HG02973 (cell line): Measurements from ENCODE around the gene REPS1.
A peak's percentile ranks its signal among the peaks of the same experiment; 100 is the strongest.
"Not testable (repeated sequence)": the region's sequence is repeated elsewhere in the genome, so short reads cannot be mapped to it uniquely, and the experiment has no call there.

Source experiments
- ATAC-seq: cut with Tn5 transposase; IDR thresholded peaks from one replicate; pipeline ENCODE4 v1.9.1; 2021; ENCODE audit warnings: moderate library complexity; ENCODE audit not compliant: unreplicated experiment

The REPS1 gene

DNA sequence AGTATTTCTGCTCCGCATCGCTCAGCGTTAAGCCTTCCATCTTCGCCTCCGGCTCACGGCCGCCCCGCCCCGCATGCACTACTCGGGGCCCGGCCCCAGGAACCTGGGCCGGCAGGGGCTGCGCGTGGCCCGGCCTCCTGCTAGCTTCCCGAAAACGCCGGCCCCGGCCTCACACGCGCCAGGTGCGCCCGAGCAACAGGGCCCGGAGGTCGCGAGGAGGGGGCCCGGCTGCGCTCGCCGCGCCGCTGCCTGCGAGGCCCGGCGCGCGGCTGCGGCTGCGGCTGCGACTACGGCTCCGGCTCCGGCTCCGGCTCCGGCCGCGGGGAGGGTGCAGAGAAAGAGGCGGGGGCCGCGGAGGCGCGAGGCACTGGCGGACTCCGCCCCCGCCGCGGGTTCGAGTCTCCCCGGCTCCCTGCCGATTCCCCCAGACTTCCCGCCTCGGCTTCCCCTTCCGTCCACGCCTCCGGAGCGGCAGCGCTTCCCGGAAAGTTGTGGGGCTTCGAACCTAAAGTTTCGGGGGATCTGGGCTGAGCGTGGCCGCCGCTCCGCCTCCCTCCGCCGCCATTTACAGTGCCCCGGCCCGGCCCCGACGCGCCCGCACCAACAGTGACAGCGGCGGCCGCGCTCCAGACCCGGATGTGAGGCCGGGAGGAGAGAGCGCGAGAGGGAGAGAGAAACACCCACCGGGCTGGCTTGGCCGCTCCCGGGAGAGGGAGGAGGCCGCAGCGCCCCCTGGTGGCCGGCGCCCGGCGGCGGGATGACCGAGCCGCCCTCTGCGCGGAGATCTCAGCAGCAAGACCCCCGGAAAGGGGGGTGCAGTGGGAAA, at the start of gene REPS1:
REPS1 (minus strand) TSS at position 611 of the 826 bp plus-strand sequence; CDS start at position 40, 571 bp downstream.
- peak; percentile 96 for ATAC-seq

DNA sequence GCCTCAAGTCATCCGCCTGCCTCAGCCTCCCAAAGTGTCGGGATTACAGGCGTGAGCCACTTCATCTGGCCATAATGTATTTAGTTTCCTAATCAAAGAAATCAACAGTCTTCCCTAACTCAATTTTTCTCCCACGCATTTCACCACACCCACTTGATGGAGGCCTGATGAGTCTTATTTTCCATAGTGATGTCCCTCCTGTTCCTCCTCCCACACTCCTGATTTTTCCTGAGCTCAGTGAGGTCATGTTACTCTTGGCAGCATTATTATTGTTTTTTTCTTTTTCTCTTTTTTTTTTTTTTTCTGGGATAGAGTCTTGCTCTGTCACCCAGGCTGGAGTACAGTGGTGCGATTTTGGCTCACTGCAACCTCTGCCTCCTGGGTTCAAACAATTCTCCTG, 49.4 kb upstream of the REPS1 start:
- no peak for ATAC-seq

- ATAC-seq: peak; percentile 47
Observed at GRCh38 chr6:139030228-139030963, 42.3 kb upstream of the REPS1 start.

- ATAC-seq: peak; percentile 23
Observed at GRCh38 chr6:139029470-139030227, 41.6 kb upstream of the REPS1 start.

DNA sequence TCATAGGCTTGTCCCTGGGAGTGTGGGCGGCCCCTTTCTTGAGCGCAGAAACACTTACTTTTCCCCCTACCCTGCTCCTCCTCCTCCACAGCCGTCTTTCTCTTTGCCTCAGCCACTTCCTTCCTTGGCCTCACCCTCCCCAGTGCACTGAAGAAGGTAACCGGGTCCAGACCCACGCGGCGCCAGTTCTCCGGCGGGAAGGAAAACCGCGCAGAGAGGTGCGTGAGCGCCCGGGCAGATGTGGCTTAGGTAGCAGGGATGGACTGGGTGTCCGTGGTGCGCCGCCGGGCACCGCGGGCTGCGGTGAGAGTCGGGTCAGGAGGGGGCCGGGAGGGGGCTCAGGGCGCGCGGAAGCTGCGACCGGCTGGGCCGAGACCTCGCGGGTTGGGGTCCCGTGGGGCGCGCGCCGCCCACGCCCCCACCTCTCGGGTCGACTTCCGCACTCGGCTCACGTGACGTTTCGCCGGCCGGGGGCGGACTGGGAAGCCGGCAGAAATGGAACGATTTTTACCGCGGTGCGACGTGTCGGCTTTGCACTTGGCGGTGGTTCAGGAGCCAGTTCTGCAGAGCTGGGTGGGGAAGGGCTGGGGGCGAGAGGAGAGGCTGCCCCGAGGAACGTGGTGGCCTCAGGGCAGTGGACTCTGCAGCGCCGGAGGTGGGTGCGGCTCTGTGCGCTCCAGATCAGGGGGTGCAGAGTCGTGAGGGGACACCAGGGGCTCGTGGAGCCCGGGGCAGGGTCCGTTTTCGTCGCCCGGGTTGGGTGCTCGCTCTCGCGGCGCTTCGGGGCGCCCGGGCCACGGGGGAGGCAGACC, 40.8 kb upstream of the REPS1 start, which contains the start of gene ABRACL:
ABRACL (plus strand) TSS at position 88 of the 812 bp plus-strand sequence. CDS start 5,416 bp downstream, outside the sequence.
- peak; percentile 50 for ATAC-seq

GRCh38 chr6:139028215-139028657, 40.2 kb upstream of the REPS1 start:
- ATAC-seq: no peak

DNA sequence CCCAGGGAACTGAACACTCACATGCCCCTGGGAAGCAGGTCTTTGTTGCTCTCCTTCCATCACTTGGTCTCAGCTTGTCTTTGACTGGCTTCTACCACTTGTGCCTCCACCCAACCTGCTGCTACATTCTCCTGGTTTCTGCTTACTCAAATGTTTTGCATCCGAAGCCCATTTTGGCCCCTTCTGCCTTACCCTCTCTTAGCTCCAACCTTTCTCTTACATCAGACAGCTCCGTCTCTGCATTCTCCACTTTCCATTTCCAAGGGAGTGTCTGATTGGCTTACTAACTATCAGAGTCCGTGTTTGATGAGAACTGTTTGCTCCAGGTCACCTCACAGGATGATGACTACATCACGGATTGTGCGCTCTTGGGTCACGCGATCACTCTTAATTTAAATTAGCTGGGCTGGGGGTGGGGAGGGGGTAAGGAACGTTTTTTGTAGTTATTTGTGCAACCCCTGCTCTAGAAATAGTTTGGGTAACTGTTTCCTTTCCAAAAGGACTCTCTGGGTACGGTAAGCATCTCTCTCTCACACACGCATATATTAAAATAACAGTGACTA, 39.6 kb upstream of the REPS1 start:
- ATAC-seq: peak; percentile 40

DNA sequence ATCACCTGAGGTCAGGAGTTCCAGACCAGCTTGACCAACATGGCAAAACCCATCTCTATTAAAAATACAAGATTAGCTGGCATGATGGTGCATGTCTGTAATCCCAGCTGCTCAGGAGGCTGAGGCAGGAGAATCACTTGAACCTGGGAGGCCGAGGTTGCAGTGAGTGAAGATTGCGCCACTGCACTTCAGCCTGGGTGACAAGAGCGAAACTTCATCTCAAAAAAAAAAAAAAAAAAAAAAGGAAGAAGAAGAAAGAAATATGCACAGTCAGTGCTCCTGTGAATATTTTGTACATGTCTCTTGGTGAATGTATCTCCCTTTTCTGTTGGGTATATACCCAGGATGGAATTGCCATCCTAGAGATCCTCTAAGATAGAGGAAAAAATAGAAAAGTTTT, 37.4 kb upstream of the REPS1 start:
- ATAC-seq: not testable (repeated sequence)

DNA sequence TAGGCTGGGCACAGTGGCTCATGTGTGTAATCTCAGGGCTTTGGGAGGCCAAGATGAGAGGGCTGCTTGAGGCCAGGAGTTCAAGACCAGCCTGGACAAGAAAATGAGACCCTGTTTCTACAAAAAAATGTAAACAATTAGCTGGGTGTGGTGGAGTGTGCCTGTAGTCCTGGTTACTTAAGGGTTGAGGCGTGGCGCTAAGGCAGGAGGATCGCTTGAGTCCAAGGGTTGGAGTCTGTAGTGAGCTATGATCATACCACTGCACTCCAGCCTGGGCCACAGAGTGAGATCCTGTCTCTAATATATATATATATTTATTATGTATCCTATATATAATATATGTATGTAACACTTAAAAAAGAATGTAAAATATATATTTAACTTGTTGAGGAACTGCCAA, 32.6 kb upstream of the REPS1 start:
- ATAC-seq: no peak

DNA sequence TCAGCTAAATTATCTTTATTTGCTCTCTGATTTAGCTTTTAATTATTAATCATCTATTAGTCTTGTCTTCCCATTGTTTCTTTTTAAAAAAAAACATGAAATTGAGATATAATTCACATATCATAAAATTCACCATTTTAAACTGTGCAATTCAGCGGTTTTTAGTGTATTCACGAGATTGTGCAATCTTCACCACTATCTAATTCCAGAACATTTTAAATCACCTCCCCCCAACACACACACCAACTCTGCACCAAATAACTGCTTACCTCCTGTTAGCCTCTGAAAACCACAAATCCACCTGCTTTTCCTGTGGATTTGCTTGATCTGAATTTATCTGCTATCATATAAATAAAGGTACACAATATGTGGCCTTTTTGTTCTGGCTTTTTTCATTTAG, 31.7 kb upstream of the REPS1 start:
- no peak for ATAC-seq

- no peak for ATAC-seq
Observed at GRCh38 chr6:139017227-139017626, 29.2 kb upstream of the REPS1 start.

- peak; percentile 78 for ATAC-seq
Observed at GRCh38 chr6:139016337-139017213, 28.5 kb upstream of the REPS1 start.

GRCh38 chr6:139014945-139015344, 26.9 kb upstream of the REPS1 start:
- no peak for ATAC-seq

- no peak for ATAC-seq
Observed at GRCh38 chr6:139013185-139013800, 25.2 kb upstream of the REPS1 start.

- no peak for ATAC-seq
Observed at GRCh38 chr6:139011980-139012379, 23.9 kb upstream of the REPS1 start.

- no peak for ATAC-seq
Observed at GRCh38 chr6:139010674-139011073, 22.6 kb upstream of the REPS1 start.

DNA sequence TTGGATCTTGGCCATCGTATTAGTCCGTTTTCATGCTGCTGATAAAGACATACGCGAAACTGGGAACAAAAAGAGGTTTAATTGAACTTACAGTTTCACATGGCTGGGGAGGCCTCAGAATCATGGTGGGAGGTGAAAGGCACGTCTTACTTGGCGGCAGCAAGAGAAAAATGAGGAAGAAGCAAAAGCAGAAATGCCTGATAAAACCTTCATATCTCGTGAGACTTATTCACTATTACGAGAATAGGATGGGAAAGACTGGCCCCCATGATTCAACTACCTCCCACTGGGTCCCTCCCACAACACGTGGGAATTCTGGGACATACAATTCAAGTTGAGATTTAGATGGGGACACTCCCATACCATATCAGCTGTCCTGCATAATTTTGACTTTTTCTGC, 20.1 kb upstream of the REPS1 start:
- ATAC-seq: no peak

- ATAC-seq: no peak
Observed at GRCh38 chr6:139007428-139007827, 19.4 kb upstream of the REPS1 start.

GRCh38 chr6:139006477-139006876, 18.4 kb upstream of the REPS1 start:
- ATAC-seq: no peak
